Ovary (tissue), 9 donors: ENCODE measurements around the gene ZNF486. TPM values are rescaled to one million over a fixed set of nuclear protein-coding genes. Genes with fewer than 3 reads are reported as not detected.
"Not testable (repeated sequence)": the region's sequence is repeated elsewhere in the genome, so short reads cannot be mapped to it uniquely, and the experiment has no call there.

Experiments used
- DNase-seq, 5 donors: peaks; one replicate each; pipeline ENCODE4 v3.0.0-alpha.2; 2019 to 2020
- H3K27ac ChIP-seq, 2 donors: fragments of 200-600 bp; one replicate each; pipeline versions ENCODE4 v1.5.1 to v1.8.0; 2019 to 2022
- H3K27me3 ChIP-seq: fragments of 200-600 bp; one replicate; pipeline ENCODE4 v1.8.0; 2022
- H3K36me3 ChIP-seq: fragments of 200-600 bp; sonication (generic); one replicate; pipeline ENCODE4 v1.5.1; 2019
- H3K4me1 ChIP-seq: one replicate; pipeline ENCODE4 v1.8.1; 2013; ENCODE audit warnings: mild to moderate bottlenecking, moderate library complexity; ENCODE audit not compliant: insufficient read depth
- H3K4me3 ChIP-seq: fragments of 200-600 bp; sonication (generic); one replicate; pipeline ENCODE4 v1.5.1; 2017
- H3K9me3 ChIP-seq, 2 donors: fragments of 200-600 bp in 1 of 2; sonication (generic) in 1 of 2; one replicate each; pipeline versions ENCODE4 v1.5.1 to v1.8.1; 2013 to 2019; ENCODE audit warnings: mild to moderate bottlenecking in 1 of 2, moderate library complexity in 1 of 2
- EP300 ChIP-seq: sonication (generic); formaldehyde crosslinking; IDR thresholded peaks from one replicate; pipeline ENCODE4 v1.6.1; 2017; ENCODE audit warnings: antibody characterized with exemption
- POLR2A ChIP-seq: fragments of 450-650 bp; IDR thresholded peaks from one replicate; pipeline ENCODE4 v1.6.1; 2017; ENCODE audit warnings: antibody characterized with exemption, mild to moderate bottlenecking, moderate library complexity
- WGBS, 3 donors: extraction: QIAGEN DNeasy Blood & Tissue Kit in 1 of 3; methylation state at CpG; one replicate each; pipeline versions ENCODE4 v1.1.5 to v1.1.7; 2013 to 2017; 5-methylcytosine and 5-hydroxymethylcytosine counted together
- intact Hi-C, 4 donors: fragments of 100-400 bp; cut with DNase I; formaldehyde crosslinking; loops; one replicate each; pipeline versions ENCODE4 v1.11.0 to v1.15.1; 2022 to 2023
- polyA plus RNA-seq, 2 donors: library from polyadenylated mRNA; stranded (reverse); fragments of 200-250 nt in 1 of 2; fragments of 350-450 nt in 1 of 2; fragmentation: Illumina TruSeq in 1 of 2; extraction: RNeasy Lipid Tissue Mini Kit (QIAGEN cat#74804) in 1 of 2; gene quantifications; one replicate each; pipeline ENCODE4 v1.2.3, GENCODE V29; 2013 to 2014
- total RNA-seq, 7 donors: library from RNA; depleted of rRNA in 2 of 7; stranded (reverse); fragments of >200 nt in 2 of 7; fragmentation: NEBNext Ultra II Directional in 3 of 7; extraction: Animal tissue kit (Norgen Biotek cat#: 25700) in 3 of 7; gene quantifications; one replicate each; pipeline versions ENCODE4 v1.1.0 to v1.2.4, GENCODE V29; 2016 to 2023
- TF ChIP-seq, protein P1 (sequence below), 3 donors: fragments of 450-650 bp in 2 of 3; fragments of 200-600 bp in 1 of 3; IDR thresholded peaks; one replicate each; pipeline versions ENCODE4 v1.5.1 to v1.8.0; 2016 to 2022; ENCODE audit warnings: antibody characterized with exemption in 3 of 3, mild to moderate bottlenecking in 1 of 3
- donor health status: DM: no; HTN: no; CAD: no; lungs with moderate emphysema.
- donor health status: DM: no; HTN: no; CAD: no.
- donor health status: Bipolar disorder and iron deficiency.
- donor health status: DM: yes; HTN: yes; CAD: no.
- donor health status: DM: no; HTN: no; CAD: no.
- donor health status: DM: yes; HTN: yes; CAD: no.

ZNF486 gene
- total and polyA plus RNA-seq, 9 donors, result 7.0 to 9.8 (median 8.2) TPM

DNA sequence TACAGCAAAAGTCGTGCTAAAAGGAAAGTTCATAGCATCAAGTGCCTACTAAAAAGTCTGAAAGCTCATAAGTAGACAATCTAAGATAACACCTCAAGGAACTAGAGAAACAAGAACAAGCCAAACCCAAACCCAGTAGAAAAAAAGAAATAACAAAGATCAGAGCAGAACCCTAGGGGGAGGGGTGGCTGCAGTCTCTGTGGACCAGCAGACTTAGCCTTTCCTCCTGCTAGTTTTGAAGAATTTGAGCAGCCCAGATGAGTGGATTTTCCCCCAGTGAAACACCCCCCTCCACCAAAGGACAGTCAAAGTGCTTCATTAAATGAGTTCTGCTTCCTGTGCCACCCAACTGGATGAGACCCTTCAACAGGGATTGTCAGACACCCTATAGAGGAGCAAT, 2.6 kb upstream of the ZNF486 start:
- Histone ChIP-seq H3K36me3 (no peaks in the 10 kb centered on the region), H3K9me3 (no peaks in the 10 kb centered on the region), H3K4me1 (peaks cover 4% of the 10 kb centered on the region), H3K27me3 (no peaks in the 10 kb centered on the region), H3K4me3 (no peak overlapping the region), H3K27ac (no peak overlapping the region)
- intact Hi-C loops, result no loop called here
- no peak for DNase-seq
- TF ChIP-seq, protein P1, sequence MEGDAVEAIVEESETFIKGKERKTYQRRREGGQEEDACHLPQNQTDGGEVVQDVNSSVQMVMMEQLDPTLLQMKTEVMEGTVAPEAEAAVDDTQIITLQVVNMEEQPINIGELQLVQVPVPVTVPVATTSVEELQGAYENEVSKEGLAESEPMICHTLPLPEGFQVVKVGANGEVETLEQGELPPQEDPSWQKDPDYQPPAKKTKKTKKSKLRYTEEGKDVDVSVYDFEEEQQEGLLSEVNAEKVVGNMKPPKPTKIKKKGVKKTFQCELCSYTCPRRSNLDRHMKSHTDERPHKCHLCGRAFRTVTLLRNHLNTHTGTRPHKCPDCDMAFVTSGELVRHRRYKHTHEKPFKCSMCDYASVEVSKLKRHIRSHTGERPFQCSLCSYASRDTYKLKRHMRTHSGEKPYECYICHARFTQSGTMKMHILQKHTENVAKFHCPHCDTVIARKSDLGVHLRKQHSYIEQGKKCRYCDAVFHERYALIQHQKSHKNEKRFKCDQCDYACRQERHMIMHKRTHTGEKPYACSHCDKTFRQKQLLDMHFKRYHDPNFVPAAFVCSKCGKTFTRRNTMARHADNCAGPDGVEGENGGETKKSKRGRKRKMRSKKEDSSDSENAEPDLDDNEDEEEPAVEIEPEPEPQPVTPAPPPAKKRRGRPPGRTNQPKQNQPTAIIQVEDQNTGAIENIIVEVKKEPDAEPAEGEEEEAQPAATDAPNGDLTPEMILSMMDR (IDR thresholded peaks at IDR 0.05), result no peak
- TF ChIP-seq POLR2A, result no peak
- TF ChIP-seq EP300, result no peak
- 91 to 95% (median 95%) methylated on average over 1 of the region's 1 CpG for WGBS, 3 donors

DNA sequence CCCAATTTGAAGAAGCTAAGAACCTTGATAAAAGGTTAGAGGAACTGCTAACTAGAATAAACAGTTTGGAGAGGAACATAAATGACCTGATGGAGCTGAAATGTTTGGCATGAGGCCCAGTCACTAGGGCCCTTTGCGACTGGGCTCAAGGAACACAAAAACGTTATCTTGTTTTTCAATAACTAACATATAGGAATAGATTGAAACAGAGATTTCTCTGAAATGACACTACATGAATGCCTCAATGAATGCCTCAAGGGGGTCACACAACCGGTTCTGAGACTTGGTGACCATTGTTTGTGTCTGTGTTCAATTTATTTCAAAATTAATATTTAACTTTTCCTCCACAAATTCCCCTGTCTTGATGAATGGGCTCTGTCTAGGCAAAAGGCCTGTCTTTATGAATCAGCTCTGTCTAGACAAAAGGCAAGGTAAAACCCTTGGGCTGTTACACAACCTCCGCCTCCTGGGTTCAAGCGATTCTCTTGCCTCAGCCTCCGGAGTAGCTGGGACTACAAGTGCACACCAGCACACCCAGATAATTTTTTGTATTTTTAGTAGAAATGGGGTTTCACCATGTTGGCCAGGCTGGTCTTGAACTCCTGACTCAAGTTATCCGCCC, 932 bp upstream of the ZNF486 start:
- peaks cover 4% of the 10 kb centered on the region for H3K4me1 ChIP-seq
- no peaks in the 10 kb centered on the region for H3K36me3 ChIP-seq
- no peaks in the 10 kb centered on the region for H3K27me3 ChIP-seq
- 85 to 87% (median 87%) methylated on average over 7 of the region's 7 CpGs for WGBS, 3 donors
- no peak for TF ChIP-seq EP300
- no peak for TF ChIP-seq POLR2A
- TF ChIP-seq, protein P1 (IDR thresholded peaks at IDR 0.05), result no peak
- intact Hi-C loops, result no loop called here
- no peaks in the 10 kb centered on the region for H3K9me3 ChIP-seq
- no peak overlapping the region for H3K27ac ChIP-seq
- H3K4me3 ChIP-seq, result no peak overlapping the region
- DNase-seq, result no peak

DNA sequence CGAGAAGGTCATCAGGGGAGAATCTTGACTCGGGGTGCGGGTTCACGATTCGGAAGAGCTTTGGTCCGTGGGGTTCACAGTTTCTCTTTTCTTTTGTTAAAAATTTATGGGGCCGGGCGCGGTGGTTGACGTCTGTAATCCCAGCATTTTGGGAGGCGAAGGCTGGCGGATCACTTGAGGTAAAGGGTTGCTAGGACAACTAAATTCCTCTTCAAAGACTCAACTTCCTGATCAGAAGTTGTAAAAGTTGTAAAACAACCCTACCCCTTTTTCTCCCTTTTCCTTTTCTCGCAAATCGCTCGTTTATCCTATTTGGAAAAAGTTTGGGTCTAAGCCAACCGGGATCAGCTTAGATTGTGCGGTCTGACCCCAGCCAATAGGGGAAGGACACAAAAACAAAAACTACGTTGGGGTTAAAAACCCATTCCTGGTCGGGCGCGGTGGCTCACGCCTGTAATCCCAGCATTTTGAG, 673 bp downstream of the ZNF486 start:
- TF ChIP-seq EP300 (no peak), POLR2A (no peak)
- TF ChIP-seq, protein P1 (IDR thresholded peaks at IDR 0.05), result no peak
- 1 to 4% (median 2%) methylated on average over 22 of the region's 22 CpGs for WGBS, 3 donors
- Histone ChIP-seq H3K27me3 (no peaks in the 10 kb centered on the region), H3K36me3 (no peaks in the 10 kb centered on the region), H3K4me3 (peak overlapping the region; percentile 54), H3K9me3 (no peaks in the 10 kb centered on the region), H3K4me1 (peaks cover 4% of the 10 kb centered on the region), H3K27ac (peak overlapping the region; percentile 18 to 34)
- peak in 1 of 5 donors; percentile 10 for DNase-seq
- intact Hi-C loops, result no loop called here

DNA sequence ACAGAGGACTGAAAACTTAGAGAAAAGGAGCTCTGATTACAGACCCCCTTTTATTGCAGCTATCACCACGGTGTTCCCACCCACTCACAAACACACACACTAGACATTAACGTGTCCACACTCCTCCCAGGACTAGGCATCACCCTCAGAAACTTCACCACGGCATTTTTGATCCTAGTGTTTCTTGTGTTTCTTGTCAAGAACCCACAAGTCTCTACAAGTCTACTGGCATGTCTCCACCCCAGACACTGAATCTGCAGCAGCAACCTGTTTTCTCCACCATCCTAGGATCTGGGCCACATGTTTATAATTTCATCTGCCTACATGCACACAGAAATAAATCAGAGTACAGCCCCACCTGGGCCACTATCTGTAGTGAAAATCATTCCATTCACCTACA, 4.3 kb downstream of the ZNF486 start:
- no peaks in the 10 kb centered on the region for H3K27me3 ChIP-seq
- H3K27ac ChIP-seq, result no peak overlapping the region
- peaks cover 4% of the 10 kb centered on the region for H3K4me1 ChIP-seq
- TF ChIP-seq POLR2A, result no peak
- no peak for TF ChIP-seq EP300
- TF ChIP-seq, protein P1 (IDR thresholded peaks at IDR 0.05), result no peak
- no peak for DNase-seq
- WGBS, 3 donors, result 83 to 84% (median 83%) methylated on average over 3 of the region's 3 CpGs
- no peaks in the 10 kb centered on the region for H3K9me3 ChIP-seq
- H3K36me3 ChIP-seq, result no peaks in the 10 kb centered on the region
- intact Hi-C loops, result no loop called here
- H3K4me3 ChIP-seq, result no peak overlapping the region

DNA sequence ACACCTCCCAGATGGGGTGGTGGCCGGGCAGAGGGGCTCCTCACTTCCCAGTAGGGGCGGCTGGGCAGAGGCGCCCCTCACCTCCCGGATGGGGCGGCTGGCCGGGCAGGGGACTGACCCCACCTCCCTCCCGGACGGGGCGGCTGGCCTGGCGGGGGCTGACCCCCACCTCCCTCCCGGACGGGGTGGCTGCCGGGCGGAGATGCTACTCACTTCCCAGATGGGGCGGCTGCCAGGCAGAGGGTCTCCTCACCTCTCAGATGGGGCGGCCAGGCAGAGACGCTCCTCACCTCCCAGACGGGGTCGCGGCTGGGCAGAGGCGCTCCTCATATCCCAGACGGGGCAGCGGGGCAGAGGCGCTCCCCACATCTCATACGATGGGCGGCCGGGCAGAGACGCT, 8.8 kb downstream of the ZNF486 start:
- H3K9me3 ChIP-seq, intact Hi-C loops, H3K4me1 ChIP-seq, H3K36me3 ChIP-seq, H3K27ac ChIP-seq, H3K4me3 ChIP-seq, H3K27me3 ChIP-seq, DNase-seq: not testable (repeated sequence)
- WGBS, 3 donors, result 94 to 99% (median 97%) methylated on average over 19 to 28 of the region's 28 CpGs

DNA sequence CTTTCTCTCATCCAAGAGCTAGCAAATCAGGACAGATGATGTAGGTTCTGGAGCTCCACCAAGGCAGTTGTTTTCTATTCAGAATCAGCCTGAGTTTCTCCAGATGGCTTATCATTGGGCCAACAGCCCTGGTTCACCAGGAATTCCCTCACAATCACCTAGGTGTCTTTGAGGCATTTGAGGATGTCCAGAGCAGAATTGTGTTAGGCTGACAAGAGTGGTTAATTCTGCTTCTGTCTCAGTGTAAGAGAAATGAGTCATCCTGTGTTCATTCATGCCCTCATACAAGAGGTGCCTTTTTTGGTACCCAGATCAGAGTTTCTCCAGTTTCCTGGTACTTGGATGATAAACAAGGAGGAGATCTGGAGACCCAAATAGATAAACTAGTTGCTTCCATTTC, 12.9 kb downstream of the ZNF486 start:
- H3K4me3 ChIP-seq, H3K27me3 ChIP-seq, H3K4me1 ChIP-seq, H3K27ac ChIP-seq, H3K9me3 ChIP-seq, H3K36me3 ChIP-seq, intact Hi-C loops, DNase-seq: not testable (repeated sequence)
